Lung (tissue), 12 donors: ENCODE measurements around the gene NFYC. TPM values are rescaled to one million over a fixed set of nuclear protein-coding genes. Genes with fewer than 3 reads are reported as not detected.

Experiments used
- ATAC-seq: fragments of 200-7000 bp; cut with Tn5 transposase; one replicate; pipeline ENCODE4 v1.9.1; 2020; ENCODE audit warnings: moderate number of reproducible peaks; ENCODE audit not compliant: insufficient read depth, low FRiP score
- DNase-seq, 3 donors: peaks; one replicate each; pipeline ENCODE4 v3.0.0-alpha.2; 2013 to 2017
- H3K27ac ChIP-seq, 2 donors: one replicate each; pipeline ENCODE4 v1.5.1; 2013; ENCODE audit warnings: mild to moderate bottlenecking in 2 of 2, moderate library complexity in 2 of 2, control low read depth in 1 of 2, inconsistent platforms in 1 of 2, low read depth in 1 of 2, low read length in 1 of 2
- H3K27me3 ChIP-seq, 3 donors: one replicate each; pipeline ENCODE4 v1.5.1; 2013; ENCODE audit warnings: low read length in 2 of 3; ENCODE audit not compliant: control insufficient read depth in 3 of 3, insufficient read depth in 3 of 3
- H3K36me3 ChIP-seq, 4 donors: one replicate each; pipeline ENCODE4 v1.5.1; 2013; ENCODE audit warnings: low read length in 4 of 4, mild to moderate bottlenecking in 1 of 4, moderate library complexity in 1 of 4; ENCODE audit not compliant: control insufficient read depth in 4 of 4, insufficient read depth in 4 of 4
- H3K4me1 ChIP-seq, 5 donors: one replicate each; pipeline ENCODE4 v1.5.1; 2013; ENCODE audit warnings: low read length in 5 of 5, mild to moderate bottlenecking in 2 of 5, moderate library complexity in 1 of 5; ENCODE audit not compliant: control insufficient read depth in 5 of 5, insufficient read depth in 5 of 5
- H3K4me3 ChIP-seq: one replicate; pipeline ENCODE4 v1.5.1; 2013; ENCODE audit warnings: mild to moderate bottlenecking, control low read depth, moderate library complexity
- H3K9ac ChIP-seq, 2 donors: one replicate each; pipeline ENCODE4 v1.5.1; 2013; ENCODE audit warnings: low read length in 2 of 2, control low read depth in 1 of 2; ENCODE audit not compliant: insufficient read depth in 1 of 2
- H3K9me3 ChIP-seq, 4 donors: one replicate each; pipeline ENCODE4 v1.5.1; 2013; ENCODE audit warnings: low read length in 3 of 4, mild to moderate bottlenecking in 1 of 4, moderate library complexity in 1 of 4; ENCODE audit not compliant: control insufficient read depth in 4 of 4, insufficient read depth in 3 of 4
- WGBS, 2 donors: extraction: QIAGEN DNeasy Blood & Tissue Kit; methylation state at CpG; one replicate each; pipeline ENCODE4 v1.1.7; 2013; 5-methylcytosine and 5-hydroxymethylcytosine counted together
- polyA plus RNA-seq, 2 donors: library from polyadenylated mRNA; stranded (reverse); fragments of 200-250 nt; gene quantifications; one replicate each; pipeline ENCODE4 v1.2.1, GENCODE V29; 2013
- total RNA-seq, 2 donors: library from RNA; depleted of rRNA in 1 of 2; stranded (reverse); fragments of >200 nt in 1 of 2; gene quantifications; one replicate each; pipeline ENCODE4 v1.2.1, GENCODE V29; 2014 to 2021
- TF ChIP-seq, protein P1 (sequence below): IDR thresholded peaks from 2 replicates; pipeline ENCODE4 v1.5.1; 2012; ENCODE audit warnings: mild to moderate bottlenecking; ENCODE audit errors: control extremely low read depth, extremely low read depth
- donor health status: control.
- donor health status: control.
- donor health status: Bipolar disorder and iron deficiency.
- donor health status: healthy.
- donor health status: DM: yes; HTN: yes; CAD: no.

NFYC gene
- total and polyA plus RNA-seq, 4 donors, result 28.6 to 69.5 (median 50.3) TPM

DNA sequence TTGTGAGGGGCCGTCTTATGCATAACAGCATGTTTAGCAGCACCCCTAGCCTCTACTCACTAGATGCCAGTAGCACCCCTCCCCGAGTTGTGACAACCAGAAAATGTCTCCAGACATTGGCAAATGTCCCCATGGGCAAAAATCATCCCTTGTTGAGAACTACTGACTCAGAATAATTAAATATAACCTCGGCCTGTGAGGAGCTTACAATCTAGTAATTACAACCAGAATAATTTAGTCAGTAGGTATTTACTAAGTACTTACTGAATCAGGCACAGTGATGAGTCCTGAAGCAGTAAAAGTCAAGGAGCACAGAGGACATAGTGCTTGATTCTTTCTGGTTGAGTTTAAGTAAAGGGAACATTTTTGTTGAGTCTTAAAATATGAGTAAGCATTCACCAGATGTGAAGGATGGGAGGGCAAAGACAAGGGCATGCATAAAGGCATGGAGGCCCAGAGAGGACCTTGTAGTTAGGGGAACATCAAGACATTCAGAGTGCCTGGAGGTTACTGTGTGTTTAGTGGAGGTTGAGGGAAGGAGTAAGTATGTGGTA is 48.0 kb downstream of the NFYC start:
- H3K9ac ChIP-seq, result no peak overlapping the region
- 88 to 98% methylated on average over 3 of the region's 3 CpGs for WGBS, 2 donors
- no peak overlapping the region for H3K4me3 ChIP-seq
- peak overlapping the region in 1 of 2 donors; percentile 66 for H3K27ac ChIP-seq
- H3K4me1 ChIP-seq, result peaks cover 0 to 30% (median 5%) of the 10 kb centered on the region in 5 donors
- no peaks in the 10 kb centered on the region for H3K9me3 ChIP-seq
- H3K27me3 ChIP-seq, result no peaks in the 10 kb centered on the region
- TF ChIP-seq, protein P1, sequence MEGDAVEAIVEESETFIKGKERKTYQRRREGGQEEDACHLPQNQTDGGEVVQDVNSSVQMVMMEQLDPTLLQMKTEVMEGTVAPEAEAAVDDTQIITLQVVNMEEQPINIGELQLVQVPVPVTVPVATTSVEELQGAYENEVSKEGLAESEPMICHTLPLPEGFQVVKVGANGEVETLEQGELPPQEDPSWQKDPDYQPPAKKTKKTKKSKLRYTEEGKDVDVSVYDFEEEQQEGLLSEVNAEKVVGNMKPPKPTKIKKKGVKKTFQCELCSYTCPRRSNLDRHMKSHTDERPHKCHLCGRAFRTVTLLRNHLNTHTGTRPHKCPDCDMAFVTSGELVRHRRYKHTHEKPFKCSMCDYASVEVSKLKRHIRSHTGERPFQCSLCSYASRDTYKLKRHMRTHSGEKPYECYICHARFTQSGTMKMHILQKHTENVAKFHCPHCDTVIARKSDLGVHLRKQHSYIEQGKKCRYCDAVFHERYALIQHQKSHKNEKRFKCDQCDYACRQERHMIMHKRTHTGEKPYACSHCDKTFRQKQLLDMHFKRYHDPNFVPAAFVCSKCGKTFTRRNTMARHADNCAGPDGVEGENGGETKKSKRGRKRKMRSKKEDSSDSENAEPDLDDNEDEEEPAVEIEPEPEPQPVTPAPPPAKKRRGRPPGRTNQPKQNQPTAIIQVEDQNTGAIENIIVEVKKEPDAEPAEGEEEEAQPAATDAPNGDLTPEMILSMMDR, result no peak
- ATAC-seq (no peak), DNase-seq (no peak)
- H3K36me3 ChIP-seq, result peaks cover 10 to 28% (median 18%) of the 10 kb centered on the region in 4 donors

DNA sequence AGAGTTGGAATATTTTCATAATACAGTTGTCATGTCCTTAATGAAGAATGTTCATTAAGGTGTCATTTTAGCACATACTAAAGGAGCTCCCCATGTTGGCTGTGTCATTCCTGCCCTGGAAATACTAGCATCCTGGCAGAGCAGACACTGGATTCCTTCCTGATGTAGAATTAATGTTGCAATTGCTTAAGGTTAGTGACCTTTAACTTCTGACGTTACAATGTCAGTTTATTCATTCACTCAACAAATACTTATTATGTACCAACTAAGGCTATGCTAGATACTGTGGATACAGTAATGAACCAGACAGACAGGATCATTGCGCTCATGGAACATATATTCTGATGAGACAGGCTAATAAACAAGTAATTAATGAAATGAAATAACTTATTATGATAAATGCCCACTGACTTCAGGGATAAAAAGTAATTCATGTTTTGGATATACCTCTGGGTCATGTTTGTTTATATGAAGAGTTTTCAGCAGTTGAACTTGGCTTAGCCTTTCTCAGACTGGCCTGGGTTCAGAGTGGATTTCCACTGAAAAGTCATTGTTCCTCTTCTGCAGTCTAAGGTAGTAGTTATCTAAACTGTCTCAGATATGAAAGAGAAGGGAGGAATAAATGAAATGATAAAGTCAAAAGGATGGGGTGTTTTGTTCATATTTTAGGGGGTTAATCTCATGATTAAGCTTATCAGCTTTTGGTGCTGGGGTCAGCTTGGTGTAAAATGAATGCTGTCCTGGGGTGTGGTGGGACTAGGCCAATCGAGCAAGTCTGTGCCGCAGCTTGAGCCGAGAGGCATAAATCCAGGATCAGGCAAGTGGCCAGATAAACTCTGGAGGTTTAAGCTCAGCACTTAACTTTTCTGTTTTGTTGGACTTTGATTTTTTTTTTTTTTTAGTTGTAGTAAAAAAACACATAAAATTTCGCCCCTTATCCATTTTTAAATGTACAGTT is 48.8 kb downstream of the NFYC start:
- peaks cover 0 to 34% (median 5%) of the 10 kb centered on the region in 5 donors for H3K4me1 ChIP-seq

DNA sequence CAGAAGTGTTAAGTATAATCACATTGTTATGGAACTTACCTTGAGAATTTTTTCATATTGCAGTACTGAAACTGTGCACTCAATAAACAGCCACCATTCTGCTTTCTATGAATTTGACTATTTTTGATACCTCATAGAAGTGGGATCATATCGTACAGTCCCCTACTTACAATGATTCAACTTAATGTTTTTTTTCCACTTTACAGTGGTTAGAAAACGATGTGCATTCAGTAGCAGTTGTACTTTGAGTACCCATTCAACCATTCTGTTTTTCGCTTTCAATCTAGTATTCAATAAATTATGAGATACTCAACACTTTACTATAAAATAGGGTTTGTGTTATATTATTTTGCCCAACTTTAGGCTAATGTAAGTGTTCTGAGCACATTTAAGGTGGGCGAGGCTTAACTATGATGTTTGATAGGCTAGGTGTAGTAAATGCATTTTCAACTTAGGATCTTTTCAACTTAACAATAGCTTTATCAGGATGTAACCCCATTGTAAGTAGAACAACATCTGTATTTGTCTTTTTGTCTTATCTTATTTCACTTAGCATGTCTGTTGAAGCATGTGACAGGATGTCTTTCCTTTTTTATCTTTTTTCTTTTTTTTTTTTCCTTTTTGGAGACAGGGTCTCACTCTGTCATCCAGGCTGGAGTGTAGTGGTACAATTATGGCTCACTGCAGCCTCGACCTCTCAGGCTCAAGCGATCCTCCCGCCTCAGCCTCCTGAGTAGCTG is 49.7 kb downstream of the NFYC start:
- Histone ChIP-seq H3K4me3 (no peak overlapping the region), H3K9ac (no peak overlapping the region), H3K27me3 (no peaks in the 10 kb centered on the region), H3K9me3 (no peaks in the 10 kb centered on the region), H3K36me3 (peaks cover 10 to 30% (median 18%) of the 10 kb centered on the region in 4 donors), H3K27ac (peak overlapping the region in 1 of 2 donors; percentile 74), H3K4me1 (peaks cover 0 to 38% (median 5%) of the 10 kb centered on the region in 5 donors)
- WGBS, 2 donors, result 94 to 95% methylated on average over 7 of the region's 7 CpGs
- no peak for ATAC-seq
- TF ChIP-seq, protein P1, result no peak
- DNase-seq, result no peak

More for the DNA sequence above, 48.8 kb downstream of the NFYC start:
- TF ChIP-seq, protein P1, result no peak
- DNase-seq (no peak), ATAC-seq (no peak)
- H3K36me3 ChIP-seq, result peaks cover 10 to 30% (median 18%) of the 10 kb centered on the region in 4 donors
- no peak overlapping the region for H3K9ac ChIP-seq
- no peak overlapping the region for H3K4me3 ChIP-seq
- WGBS, 2 donors, result 59 to 84% methylated on average over 6 of the region's 6 CpGs
- no peaks in the 10 kb centered on the region for H3K9me3 ChIP-seq
- H3K27me3 ChIP-seq, result no peaks in the 10 kb centered on the region
- H3K27ac ChIP-seq, result peak overlapping the region in 1 of 2 donors; percentile 66
